GM19397 (cell line): Measurements from ENCODE around the gene GJD3.
"Not testable (repeated sequence)": the region's sequence is repeated elsewhere in the genome, so short reads cannot be mapped to it uniquely, and the experiment has no call there.

Source experiments
- ATAC-seq: cut with Tn5 transposase; IDR thresholded peaks from one replicate; pipeline ENCODE4 v1.9.1; 2021; ENCODE audit warnings: mild to moderate bottlenecking, moderate library complexity; ENCODE audit not compliant: unreplicated experiment

The GJD3 gene

DNA sequence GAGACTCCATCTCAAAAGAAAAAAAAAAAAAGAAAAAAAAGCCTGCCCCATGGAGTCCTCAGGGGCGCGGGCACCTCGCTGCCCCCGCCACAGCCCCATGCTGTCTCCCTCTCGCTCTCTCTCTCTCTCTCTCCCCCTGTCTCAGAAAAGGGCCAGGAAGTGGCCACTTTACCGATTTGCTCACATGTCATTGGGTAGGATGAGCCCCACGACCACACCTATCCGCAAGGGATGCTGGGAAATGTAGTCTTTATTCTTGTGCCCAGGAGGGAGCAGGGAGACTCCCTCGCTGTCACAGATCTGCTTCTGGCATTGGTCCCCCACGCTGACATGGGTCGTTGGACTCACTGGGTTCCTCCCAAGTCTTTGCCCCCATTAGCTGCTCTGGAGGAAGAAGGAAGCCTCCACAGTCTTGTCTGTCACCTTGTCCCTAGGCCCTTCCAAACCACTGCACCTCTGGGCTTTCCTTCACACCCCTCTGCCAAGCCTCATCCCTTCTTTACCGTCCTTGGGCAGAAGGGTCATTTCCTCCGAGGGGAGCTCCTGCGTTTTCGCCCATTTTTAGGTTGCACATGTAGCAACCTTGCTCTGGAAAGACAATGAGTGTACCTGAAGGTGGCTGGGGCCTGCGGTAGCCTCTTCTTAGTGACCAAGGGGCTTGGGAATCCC is 6.9 kb upstream of the GJD3 start:
- ATAC-seq: no peak

DNA sequence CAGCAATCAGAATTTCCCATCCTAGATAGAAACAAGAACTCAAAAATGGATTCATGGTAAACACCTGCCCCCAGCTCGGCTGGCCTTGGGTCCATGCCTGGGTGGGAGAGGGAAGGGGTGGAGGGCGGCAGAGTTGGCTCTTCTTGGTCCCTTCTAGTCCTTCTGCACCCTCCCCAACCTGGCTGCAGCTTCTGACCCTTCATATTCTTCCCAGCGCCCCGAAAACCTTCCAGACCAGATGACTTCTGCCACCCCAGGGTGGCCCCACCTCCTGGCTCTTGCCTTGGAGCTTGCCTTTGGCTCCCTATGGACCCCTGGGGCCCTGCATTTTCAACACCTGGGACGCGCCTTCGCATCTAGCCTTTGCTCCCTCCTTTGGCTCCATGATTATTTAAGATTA is 5.4 kb upstream of the GJD3 start:
- ATAC-seq: no peak

DNA sequence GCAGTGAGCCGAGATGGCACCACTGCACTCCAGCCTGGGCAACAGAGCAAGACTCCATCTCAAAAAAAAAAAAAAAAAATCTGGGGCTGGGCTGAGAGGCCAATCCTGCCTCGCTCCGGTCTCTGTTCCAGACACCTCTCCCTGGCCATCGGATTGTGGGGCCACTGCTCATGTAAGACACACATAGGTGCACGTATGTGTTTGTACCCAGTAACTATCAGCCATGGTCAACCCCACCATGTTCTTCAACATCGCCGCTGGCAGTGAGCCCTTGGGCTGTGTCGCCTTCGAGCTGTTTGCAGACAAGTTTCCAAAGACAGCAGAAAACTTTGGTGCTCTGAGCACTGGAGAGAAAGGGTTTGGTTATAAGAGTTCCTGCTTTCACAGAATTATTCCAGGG is 3.2 kb upstream of the GJD3 start:
- ATAC-seq: not testable (repeated sequence)

DNA sequence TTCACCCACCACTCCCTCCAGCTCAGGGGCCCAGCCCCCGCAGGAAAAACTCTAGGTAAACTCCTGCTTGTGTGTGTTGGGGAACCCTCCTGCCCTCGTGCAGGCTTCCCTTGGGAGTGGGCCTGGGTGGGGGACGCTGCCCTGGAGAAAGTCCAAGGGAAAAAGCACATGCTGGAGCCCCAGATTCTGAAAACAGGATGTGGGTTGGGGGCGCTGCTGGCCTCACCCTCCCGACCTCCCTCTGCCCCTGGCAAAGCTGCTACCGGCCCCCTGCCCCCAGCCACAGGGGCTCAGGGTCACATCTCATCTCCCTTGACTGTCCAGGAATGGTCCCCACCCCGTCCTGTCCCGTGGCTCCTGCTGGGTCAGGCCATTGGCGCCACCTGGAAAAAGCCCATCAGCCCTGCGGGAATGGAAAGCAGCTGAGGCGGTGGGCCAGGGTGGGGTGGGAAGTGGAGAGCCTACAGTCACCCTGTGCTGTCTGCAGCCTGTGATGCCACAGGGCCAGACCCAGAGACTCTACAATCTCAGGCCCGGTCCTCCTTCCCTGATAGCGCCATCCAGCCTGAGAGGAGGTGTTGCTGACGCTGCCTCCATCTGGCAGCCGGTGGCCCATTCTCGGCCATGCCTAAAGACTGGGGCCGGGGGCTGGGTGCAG is 2.5 kb upstream of the GJD3 start:
- ATAC-seq: no peak

DNA sequence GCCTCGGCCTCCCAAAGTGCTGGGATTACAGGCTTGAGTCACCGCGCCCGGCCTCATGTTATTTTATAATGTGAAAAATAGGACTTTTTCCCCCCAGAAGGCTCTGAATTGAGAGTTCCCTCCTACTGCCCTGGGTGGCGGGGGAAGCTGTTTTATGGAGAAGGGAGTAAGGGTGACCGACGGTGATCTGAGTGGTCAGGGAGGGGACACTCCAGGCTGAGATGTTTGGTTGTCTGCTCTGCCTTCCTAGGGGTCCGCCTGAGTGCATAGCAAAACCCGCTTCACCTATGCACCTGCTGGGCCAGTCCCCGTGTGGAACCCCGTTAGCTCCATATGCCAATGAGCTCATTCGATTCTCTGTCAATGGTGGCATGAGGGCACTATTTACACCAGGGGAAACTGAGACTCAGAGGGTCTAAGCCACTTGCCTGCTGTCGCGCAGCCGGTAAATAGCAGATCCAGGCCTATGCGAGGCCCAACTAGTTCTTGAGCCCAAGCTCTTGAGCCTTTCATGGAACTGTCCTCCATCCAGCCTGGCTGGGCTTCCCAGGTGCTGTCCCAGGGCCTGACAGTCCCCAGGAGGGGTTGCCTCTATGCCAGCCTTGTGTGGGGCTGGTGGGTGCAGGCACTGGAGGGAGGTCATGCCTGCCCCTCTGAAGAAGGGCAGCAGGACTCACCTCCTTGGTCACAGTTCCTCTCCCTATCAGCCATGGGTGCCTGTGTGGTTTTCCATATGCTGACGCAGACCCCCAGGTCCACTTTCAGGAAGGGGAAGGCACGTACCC is 1.7 kb upstream of the GJD3 start:
- ATAC-seq: no peak

DNA sequence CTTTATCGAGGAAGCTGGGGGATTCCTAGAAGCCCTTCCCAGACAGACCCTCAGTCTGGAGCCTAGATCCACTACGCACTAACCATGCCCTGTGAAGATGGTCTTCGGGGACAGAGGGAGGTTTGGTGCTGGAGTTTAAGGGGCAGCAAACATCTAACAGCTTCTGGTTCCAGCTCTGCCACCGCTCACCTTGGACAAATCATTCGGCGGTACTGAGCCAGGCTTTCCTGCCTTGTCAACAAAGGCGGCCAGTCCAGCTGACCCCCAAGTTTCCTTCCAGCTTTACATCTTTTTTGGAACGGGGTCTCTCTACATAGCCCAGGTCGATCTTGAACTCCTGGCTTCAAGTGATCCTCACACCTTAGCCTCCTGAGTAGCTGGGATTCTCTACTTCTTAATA is 369 bp upstream of the GJD3 start:
- no peak for ATAC-seq

DNA sequence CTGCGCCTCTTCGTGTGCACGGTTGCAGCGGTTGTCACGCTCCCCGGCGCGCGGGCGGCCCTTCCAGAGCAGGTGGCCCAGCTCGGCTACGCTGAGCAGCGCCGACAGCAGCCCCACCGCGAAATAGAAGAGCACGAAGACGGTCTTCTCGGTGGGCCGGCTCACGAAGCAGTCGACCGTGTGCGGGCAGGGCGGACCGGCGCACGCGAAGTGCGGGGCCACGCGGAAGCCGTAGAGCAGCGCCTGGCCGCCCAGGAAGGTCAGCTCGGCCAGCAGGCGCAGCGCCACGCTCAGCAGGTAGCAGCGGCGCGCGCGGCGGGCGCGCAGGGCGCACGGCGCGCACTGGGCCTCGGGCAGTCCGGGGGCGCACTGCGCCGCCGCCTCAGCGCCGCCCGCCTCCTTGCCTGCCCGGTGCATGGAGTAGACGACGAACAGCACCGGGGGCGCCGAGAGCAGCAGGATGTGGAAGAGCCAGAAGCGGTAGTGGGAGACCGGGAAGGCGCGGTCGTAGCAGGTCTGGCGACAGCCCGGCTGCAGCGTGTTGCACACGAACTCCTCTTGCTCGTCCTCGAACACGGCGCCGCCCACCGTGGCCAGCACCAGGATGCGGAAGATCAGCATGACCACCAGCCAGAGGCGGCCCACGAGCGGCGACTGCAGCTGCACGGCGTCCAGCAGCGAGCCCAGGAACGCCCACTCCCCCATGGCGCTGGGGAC is 1.3 kb downstream of the GJD3 start:
- peak; percentile 16 for ATAC-seq

DNA sequence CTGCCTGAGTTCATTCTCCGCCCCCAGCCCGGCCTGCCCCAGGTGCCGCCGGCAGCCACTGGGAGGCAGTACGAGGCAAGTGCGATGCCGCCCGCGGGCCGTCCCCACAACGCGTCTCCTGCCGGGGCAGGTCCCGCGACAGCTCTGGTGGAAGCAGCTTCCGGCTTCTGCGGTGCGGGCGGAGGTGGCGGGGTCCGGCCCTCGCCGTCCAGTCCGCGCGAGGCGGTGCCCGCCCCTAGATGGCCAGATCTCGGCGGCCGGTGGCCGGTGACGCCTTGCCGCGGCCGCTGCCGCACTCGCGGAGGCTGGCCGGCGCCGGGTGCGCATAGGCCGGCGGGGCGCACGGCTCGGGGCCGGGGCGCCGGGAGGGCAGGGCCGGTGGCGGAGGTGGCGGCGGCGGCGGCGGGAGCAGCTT is 1.8 kb downstream of the GJD3 start:
- peak; percentile 64 for ATAC-seq

DNA sequence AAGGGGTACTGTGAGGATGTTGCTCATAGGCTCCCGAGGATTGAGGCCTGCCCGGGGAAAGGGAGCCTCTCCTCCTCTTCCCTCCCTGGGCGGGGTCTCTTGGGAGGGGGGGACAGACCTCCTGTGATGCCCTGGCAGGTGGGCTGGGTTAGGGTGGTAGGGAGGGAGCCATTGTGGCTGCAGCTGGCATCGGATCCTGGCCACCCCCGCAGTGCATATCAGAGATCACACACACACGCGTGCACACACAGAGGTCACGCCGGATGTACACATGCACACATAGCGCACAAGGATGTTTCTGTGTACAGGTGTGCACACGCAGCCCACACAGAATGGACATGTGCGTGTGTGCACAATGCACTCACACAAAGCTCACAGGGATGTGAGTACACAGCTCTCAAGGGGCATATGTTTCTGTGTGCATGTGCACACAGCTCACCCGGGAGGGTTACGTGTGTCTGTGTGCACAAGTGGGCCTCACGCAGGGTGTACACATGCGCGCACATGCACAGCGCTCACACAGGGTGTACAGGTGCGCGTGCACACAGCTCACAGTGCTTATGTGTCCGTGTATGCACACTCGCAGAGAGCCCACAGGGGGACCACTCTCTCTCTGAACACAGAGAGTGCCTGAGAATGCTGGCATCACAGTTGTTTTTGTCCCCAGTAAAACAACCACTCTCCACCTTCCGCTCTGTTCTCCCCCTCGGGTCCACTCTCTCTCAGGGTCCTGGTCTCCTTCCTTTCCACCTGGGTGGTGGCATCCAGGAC is 2.4 kb downstream of the GJD3 start:
- peak; percentile 2 for ATAC-seq

DNA sequence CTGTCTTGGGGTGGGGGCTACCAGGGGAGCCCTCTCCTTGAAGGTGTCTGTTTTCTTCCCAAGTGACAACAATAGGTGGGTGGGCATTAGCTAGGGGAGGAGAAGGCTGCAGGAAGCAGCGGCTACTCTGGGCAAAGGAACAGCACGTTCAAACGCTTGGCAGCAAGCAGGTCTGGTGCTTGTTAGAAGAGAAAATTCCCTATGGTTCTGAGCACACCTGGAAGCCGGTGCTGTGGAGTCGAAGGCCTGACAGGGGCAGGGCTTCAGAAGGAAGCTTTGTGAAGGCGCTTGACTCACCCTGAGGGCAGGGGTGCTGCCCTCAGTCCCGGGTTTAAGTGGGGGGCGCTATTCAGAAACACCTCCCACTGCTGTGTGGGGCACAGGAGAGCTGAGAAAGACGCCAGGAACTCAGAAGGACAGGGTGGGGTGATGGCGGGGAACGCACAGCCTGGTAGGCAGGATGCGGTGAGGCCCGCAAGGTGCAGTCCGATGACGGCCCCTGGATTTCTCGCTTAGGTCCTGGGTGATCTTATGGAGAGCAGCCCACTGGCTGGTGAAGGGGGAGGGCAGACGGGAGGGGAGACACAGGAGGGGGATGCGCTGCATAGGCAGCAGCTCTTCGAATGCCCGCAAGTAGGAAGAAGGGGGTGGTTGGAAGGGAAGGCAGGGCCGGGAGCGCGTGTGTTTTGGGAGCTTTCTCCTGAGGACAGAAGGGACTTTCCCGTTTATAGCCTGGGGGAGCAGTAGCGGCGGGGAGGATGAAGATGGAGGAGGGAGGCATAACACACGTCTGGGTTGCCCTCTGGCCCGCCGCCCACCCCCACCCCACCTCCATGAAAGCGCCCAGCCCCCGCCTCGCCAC is 3.2 kb downstream of the GJD3 start:
- ATAC-seq: no peak

DNA sequence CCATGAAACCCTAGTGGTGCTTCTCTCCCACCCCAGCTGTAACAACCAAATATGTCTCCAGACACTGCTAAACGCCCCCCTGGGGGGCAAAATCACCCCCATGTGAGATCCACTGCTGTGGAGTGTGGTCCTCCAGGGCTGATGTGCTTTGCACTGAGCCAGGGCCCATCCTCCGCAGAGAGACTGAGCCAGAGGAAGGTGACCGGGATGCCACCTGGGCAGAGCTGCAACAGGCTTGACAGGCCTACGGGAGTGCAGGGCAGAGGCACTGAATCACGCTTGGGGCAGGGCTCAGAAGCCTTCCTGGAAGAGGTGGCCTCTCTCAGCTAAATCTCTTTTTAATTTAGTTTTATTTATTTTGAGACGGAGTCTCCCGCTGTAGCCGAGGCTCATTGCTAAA is 4.4 kb downstream of the GJD3 start:
- no peak for ATAC-seq

DNA sequence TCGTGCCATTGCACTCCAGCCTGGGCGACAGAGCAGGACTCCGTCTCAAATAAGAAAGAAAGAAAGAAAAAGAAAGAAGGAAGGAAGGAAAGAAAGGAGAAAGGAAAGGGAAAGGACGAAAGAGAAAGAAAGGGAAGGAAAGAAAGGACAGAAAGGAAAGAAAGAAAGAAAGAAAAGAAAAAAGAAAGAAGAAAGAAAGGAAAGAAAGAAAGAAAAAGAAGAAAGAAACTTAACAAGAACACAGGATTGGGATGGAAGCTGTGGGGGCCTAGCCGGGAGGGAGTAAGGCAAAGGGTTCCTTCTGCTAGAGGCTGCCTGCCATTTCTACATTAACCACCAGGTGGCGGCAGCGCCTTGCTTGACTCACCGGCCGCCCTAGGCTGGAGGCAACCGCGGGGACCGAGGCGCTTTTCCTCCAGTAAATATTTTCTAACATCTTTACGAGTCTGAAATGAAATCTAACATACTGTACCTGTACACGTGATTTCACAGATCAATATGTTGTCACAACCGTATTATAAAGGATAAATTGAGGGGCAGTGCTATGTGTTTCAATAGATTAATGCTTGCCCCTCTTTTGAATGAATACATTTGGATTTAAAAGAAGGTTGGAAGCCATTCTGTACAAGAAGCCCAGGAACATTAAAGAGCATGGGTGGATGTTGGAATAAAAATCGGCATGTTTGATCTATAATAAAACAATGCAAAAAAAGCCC is 6.1 kb downstream of the GJD3 start:
- ATAC-seq: no peak

DNA sequence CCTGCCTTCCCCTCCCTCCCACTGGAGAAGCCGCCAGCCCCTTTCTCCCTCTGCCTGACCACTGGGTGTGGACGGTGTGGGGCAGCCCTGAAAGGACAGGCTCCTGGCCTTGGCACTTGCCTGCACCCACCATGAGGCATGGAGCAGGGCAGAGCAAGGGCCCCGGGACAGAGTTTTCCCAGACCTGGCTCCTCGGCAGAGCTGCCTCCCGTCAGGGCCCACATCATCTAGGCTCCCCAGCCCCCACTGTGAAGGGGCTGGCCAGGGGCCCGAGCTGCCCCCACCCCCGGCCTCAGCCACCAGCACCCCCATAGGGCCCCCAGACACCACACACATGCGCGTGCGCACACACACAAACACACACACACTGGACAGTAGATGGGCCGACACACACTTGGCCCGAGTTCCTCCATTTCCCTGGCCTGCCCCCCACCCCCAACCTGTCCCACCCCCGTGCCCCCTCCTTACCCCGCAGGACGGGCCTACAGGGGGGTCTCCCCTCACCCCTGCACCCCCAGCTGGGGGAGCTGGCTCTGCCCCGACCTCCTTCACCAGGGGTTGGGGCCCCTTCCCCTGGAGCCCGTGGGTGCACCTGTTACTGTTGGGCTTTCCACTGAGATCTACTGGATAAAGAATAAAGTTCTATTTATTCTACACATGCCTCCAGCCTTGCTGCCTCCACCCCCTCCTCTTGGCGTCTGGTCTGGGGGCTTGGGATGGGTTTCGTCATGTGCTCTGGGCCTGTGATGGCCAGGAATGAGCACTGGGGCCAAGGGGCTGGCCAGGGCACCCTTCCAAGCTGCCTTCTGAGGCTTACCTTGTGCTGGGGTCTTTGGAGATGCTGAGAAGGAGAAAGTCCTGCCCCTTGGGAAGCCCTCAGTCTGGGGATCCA is 7.3 kb downstream of the GJD3 start:
- ATAC-seq: no peak

DNA sequence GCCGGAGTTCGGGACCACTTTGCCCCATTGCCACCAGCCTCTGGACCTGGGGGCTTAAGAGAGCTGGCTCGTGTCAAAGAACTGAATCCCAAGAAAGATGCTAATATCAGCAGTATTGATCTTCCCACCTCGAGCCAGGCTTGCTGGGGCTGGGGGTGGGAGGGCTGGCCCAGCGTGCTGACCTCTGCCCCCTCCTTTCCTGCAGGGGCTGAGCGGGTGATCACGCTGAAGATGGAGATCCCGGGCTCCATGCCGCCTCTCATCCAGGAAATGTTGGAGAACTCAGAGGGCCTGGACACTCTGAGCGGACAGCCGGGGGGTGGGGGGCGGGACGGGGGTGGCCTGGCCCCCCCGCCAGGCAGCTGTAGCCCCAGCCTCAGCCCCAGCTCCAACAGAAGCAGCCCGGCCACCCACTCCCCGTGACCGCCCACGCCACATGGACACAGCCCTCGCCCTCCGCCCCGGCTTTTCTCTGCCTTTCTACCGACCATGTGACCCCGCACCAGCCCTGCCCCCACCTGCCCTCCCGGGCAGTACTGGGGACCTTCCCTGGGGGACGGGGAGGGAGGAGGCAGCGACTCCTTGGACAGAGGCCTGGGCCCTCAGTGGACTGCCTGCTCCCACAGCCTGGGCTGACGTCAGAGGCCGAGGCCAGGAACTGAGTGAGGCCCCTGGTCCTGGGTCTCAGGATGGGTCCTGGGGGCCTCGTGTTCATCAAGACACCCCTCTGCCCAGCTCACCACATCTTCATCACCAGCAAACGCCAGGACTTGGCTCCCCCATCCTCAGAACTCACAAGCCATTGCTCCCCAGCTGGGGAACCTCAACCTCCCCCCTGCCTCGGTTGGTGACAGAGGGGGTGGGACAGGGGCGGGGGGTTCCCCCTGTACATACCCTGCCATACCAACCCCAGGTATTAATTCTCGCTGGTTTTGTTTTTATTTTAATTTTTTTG is 8.5 kb downstream of the GJD3 start:
- ATAC-seq: no peak

DNA sequence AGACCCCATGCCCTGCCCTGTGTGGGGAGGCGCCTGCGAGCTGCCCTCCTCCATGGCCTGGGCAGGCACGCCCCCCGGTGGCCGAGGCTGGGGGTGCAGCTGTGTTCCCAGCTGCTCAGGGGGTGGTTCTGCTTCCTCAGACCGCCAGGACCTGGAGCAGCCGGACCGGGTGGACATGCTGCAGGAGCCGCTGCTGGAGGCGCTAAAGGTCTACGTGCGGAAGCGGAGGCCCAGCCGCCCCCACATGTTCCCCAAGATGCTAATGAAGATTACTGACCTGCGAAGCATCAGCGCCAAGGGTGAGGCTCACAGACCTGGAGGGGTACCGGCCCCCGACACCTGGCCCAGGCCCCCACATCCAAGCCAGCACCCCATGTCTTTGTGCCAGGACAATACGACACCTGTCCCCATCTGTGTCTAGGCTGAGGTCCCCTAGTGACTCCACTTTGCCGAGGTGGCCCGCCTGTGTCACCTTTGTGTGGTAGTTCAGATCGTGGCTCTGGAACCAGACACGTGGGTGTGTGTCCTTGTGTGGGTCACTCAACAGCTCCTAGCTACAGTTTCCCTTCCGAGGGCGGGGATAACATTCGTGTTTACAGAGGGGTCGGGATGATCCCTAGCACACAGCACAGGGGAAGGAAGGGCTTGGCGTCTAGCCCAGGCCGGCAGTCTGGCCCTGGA is 9.3 kb downstream of the GJD3 start:
- no peak for ATAC-seq
